Neural crest cell (in vitro differentiated cells): Measurements from ENCODE around the gene MYO6. TPM values are rescaled to one million over a fixed set of nuclear protein-coding genes. Genes with fewer than 3 reads are reported as not detected.

Experiments used
- DNase-seq: peaks from one replicate; pipeline ENCODE4 v3.0.0; 2021; ENCODE audit warnings: low read depth, mixed read lengths, low spot score
- H3K27ac Mint-ChIP-seq: one replicate; pipeline ENCODE4 v1.8.0; 2021; ENCODE audit warnings: mild to moderate bottlenecking, mixed read lengths; ENCODE audit not compliant: unreplicated experiment
- H3K27me3 Mint-ChIP-seq: 2 replicates; pipeline ENCODE4 v1.8.0; 2021; ENCODE audit warnings: low read depth, mild to moderate bottlenecking, mixed read lengths
- H3K36me3 Mint-ChIP-seq: 2 replicates; pipeline ENCODE4 v1.8.0; 2021; ENCODE audit warnings: low read depth, mild to moderate bottlenecking, mixed read lengths
- H3K4me1 Mint-ChIP-seq: 2 replicates; pipeline ENCODE4 v1.8.0; 2021; ENCODE audit warnings: mixed read lengths
- H3K4me3 Mint-ChIP-seq: one replicate; pipeline ENCODE4 v1.8.0; 2021; ENCODE audit warnings: mild to moderate bottlenecking, mixed read lengths
- H3K9me3 Mint-ChIP-seq: 2 replicates; pipeline ENCODE4 v1.8.0; 2021; ENCODE audit warnings: mixed read lengths
- CTCF ChIP-seq: fragments of 200-600 bp; sonication (generic); conservative IDR thresholded peaks from 2 replicates; pipeline ENCODE4 v1.5.0; 2021; ENCODE audit warnings: antibody characterized with exemption, mild to moderate bottlenecking
- total RNA-seq: library from RNA; stranded (reverse); gene quantifications from 2 replicates; pipeline ENCODE4 v1.2.1, GENCODE V29; 2021

MYO6 gene
- total RNA-seq, 1 donor from 2014 or later = 24.5 TPM

- Mint-ChIP-seq H3K27ac (no peak overlapping the region), H3K9me3 (no peaks in the 10 kb centered on the region), H3K4me1 (no peaks in the 10 kb centered on the region), H3K27me3 (no peaks in the 10 kb centered on the region), H3K36me3 (peaks cover 6% of the 10 kb centered on the region), H3K4me3 (no peak overlapping the region)
- DNase-seq = no peak
- TF ChIP-seq CTCF = no peak
Measured at GRCh38 chr6:75907444-75907843, 158.4 kb downstream of the MYO6 start.

- Mint-ChIP-seq H3K9me3 (no peaks in the 10 kb centered on the region), H3K27me3 (no peaks in the 10 kb centered on the region), H3K36me3 (no peaks in the 10 kb centered on the region), H3K27ac (no peak overlapping the region), H3K4me3 (no peak overlapping the region), H3K4me1 (no peaks in the 10 kb centered on the region)
- no peak for TF ChIP-seq CTCF
- no peak for DNase-seq
Measured at GRCh38 chr6:75913040-75913439, 164.0 kb downstream of the MYO6 start.

- H3K4me1 Mint-ChIP-seq = no peaks in the 10 kb centered on the region
- DNase-seq = no peak
- peaks cover 2% of the 10 kb centered on the region for H3K9me3 Mint-ChIP-seq
- H3K27me3 Mint-ChIP-seq = no peaks in the 10 kb centered on the region
- H3K36me3 Mint-ChIP-seq = peaks cover 3% of the 10 kb centered on the region
- TF ChIP-seq CTCF = no peak
- H3K27ac Mint-ChIP-seq = no peak overlapping the region
- H3K4me3 Mint-ChIP-seq = no peak overlapping the region
Measured at GRCh38 chr6:75922226-75922625, 173.2 kb downstream of the MYO6 start.

GRCh38 chr6:75926293-75927168 is 177.5 kb downstream of the MYO6 start:
- H3K27me3 Mint-ChIP-seq = no peaks in the 10 kb centered on the region
- no peak for DNase-seq
- H3K36me3 Mint-ChIP-seq = no peaks in the 10 kb centered on the region
- H3K4me3 Mint-ChIP-seq = no peak overlapping the region
- no peaks in the 10 kb centered on the region for H3K4me1 Mint-ChIP-seq
- no peak for TF ChIP-seq CTCF
- no peak overlapping the region for H3K27ac Mint-ChIP-seq
- H3K9me3 Mint-ChIP-seq = peaks cover 2% of the 10 kb centered on the region

GRCh38 chr6:75931011-75931680 is 182.1 kb downstream of the MYO6 start:
- Mint-ChIP-seq H3K4me1 (peaks cover 25% of the 10 kb centered on the region), H3K9me3 (no peaks in the 10 kb centered on the region)
- TF ChIP-seq CTCF = no peak

More at GRCh38 chr6:75931011-75931680, 182.1 kb downstream of the MYO6 start:
- Mint-ChIP-seq H3K27me3 (peaks cover 2% of the 10 kb centered on the region), H3K4me3 (no peak overlapping the region), H3K36me3 (no peaks in the 10 kb centered on the region), H3K27ac (no peak overlapping the region)
- no peak for DNase-seq
